ENCODE results near the gene SLC39A6.

DNA sequence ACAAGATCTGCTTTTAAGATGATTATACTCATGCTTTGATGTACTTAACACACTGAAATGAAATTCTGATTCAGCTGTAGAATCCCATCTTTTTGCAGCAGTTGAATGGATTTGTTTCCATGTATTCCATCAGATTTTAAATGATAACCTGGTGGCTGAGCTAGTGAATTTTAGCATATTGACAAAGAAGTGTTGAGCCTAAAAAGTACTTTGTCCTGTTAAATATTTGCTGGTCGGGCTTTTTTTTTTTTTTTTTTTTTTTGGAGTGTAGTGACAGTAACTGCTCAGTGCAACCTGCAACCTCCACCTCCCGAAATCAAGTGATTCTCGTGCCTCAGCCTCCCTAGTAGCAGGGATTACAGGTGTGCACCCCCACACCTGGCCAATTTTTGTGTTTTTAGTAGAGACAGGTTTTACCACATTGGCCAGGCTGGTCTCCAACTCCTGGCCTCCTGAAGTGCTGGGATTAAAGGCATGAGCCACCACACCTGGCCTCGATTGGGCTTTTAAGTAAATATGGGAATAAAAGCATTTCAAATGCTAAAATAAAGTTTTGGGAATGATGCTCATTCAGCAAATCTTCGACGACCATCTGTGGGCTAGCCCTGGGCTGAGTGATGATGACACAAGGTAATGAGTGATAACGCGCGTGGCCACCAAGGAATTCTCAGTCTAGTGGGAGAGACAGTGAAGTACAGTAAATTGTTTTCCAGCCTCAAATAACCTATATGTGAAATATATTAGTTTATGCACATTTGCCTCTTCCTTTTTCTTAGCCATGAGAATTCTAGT is 2.7 kb upstream of the SLC39A6 start:
- TF ChIP-seq, protein P1, sequence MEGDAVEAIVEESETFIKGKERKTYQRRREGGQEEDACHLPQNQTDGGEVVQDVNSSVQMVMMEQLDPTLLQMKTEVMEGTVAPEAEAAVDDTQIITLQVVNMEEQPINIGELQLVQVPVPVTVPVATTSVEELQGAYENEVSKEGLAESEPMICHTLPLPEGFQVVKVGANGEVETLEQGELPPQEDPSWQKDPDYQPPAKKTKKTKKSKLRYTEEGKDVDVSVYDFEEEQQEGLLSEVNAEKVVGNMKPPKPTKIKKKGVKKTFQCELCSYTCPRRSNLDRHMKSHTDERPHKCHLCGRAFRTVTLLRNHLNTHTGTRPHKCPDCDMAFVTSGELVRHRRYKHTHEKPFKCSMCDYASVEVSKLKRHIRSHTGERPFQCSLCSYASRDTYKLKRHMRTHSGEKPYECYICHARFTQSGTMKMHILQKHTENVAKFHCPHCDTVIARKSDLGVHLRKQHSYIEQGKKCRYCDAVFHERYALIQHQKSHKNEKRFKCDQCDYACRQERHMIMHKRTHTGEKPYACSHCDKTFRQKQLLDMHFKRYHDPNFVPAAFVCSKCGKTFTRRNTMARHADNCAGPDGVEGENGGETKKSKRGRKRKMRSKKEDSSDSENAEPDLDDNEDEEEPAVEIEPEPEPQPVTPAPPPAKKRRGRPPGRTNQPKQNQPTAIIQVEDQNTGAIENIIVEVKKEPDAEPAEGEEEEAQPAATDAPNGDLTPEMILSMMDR (IDR thresholded peaks at IDR 0.05; ENCODE audit: poor library complexity): no peak
- TF ChIP-seq EZH2 (IDR thresholded peaks at IDR 0.05; ENCODE audit: borderline replicate concordance): no peak
